Uterus (tissue), 2 donors: ENCODE results near the gene HSPA1B.

Experiments used
- CTCF ChIP-seq, 4 experiments: fragments of 200-600 bp in 2 of 4; fragments of 450-650 bp in 2 of 4; sonication (generic) in 2 of 4; IDR thresholded peaks; one replicate each; pipeline ENCODE4 v1.5.1; 2016 to 2019; ENCODE audit warnings: antibody characterized with exemption in 4 of 4, mild to moderate bottlenecking in 2 of 4, moderate library complexity in 1 of 4
- POLR2A ChIP-seq, 2 donors: fragments of 450-650 bp; IDR thresholded peaks; one replicate each; pipeline ENCODE4 v1.6.1; 2016; ENCODE audit warnings: antibody characterized with exemption in 2 of 2, mild to moderate bottlenecking in 1 of 2, moderate library complexity in 1 of 2

GRCh38 chr6:31862344-31863235 lies 35.1 kb downstream of the HSPA1B start, which contains the start of gene NEU1:
- TF ChIP-seq CTCF (IDR thresholded peaks at IDR 0.05) (peak in 2 of 4 experiments; percentile 2 to 17), POLR2A (IDR thresholded peaks at IDR 0.05) (peak; percentile 97 to 98)
